HG03175 (cell line): ENCODE measurements around the gene PTX4.

Experiments used
- ATAC-seq: cut with Tn5 transposase; IDR thresholded peaks from one replicate; pipeline ENCODE4 v1.9.1; 2021; ENCODE audit warnings: mild to moderate bottlenecking, moderate library complexity; ENCODE audit not compliant: unreplicated experiment

Gene PTX4

GRCh38 chr16:1488619-1489018 lies at the start of gene PTX4:
TSS of gene PTX4 (minus strand) at chr16:1488944. CDS start at chr16:1488909, 35 bp downstream.
- ATAC-seq = no peak

GRCh38 chr16:1537763-1538289 lies 49.1 kb upstream of the PTX4 start:
- no peak for ATAC-seq

- ATAC-seq = no peak
Observed at GRCh38 chr16:1537138-1537577, 48.4 kb upstream of the PTX4 start.

- ATAC-seq = no peak
Observed at GRCh38 chr16:1536601-1537000, 47.9 kb upstream of the PTX4 start.

GRCh38 chr16:1535391-1536291 lies 46.9 kb upstream of the PTX4 start:
- no peak for ATAC-seq

- no peak for ATAC-seq
Observed at GRCh38 chr16:1534021-1535020, 45.6 kb upstream of the PTX4 start.

- ATAC-seq = no peak
Observed at GRCh38 chr16:1533443-1533951, 44.8 kb upstream of the PTX4 start, which contains the start of gene TMEM204. TSS of gene TMEM204 (plus strand) at chr16:1533666. CDS start at chr16:1534276, 610 bp downstream.

GRCh38 chr16:1532771-1533170 lies 44.0 kb upstream of the PTX4 start:
- no peak for ATAC-seq

- no peak for ATAC-seq
Observed at GRCh38 chr16:1532081-1532760, 43.5 kb upstream of the PTX4 start.

GRCh38 chr16:1531638-1531910 lies 42.8 kb upstream of the PTX4 start:
- ATAC-seq = no peak

GRCh38 chr16:1530883-1531637 lies 42.3 kb upstream of the PTX4 start:
- no peak for ATAC-seq

- no peak for ATAC-seq
Observed at GRCh38 chr16:1530349-1530882, 41.7 kb upstream of the PTX4 start.

GRCh38 chr16:1528921-1529537 lies 40.3 kb upstream of the PTX4 start:
- no peak for ATAC-seq

- no peak for ATAC-seq
Observed at GRCh38 chr16:1527836-1528811, 39.4 kb upstream of the PTX4 start.

- ATAC-seq = no peak
Observed at GRCh38 chr16:1526608-1527555, 38.1 kb upstream of the PTX4 start.

- no peak for ATAC-seq
Observed at GRCh38 chr16:1525871-1526607, 37.3 kb upstream of the PTX4 start.
